H1 (cell line): ENCODE data around the gene ESRRB. TPM values are rescaled to one million over a fixed set of nuclear protein-coding genes. Genes with fewer than 3 reads are reported as not detected.

Experiments
- CTCF ChIA-PET: fragments of 300-600 bp; sonication (Branson Sonifier 250); formaldehyde crosslinking; loops from one replicate; lab custom pipeline; 2021; ENCODE audit not compliant: partially characterized antibody; lab: Charles Lee
- POLR2A ChIA-PET: fragments of 300-600 bp; sonication (Branson Sonifier 250); formaldehyde crosslinking; loops from one replicate; lab custom pipeline; 2021; ENCODE audit warnings: inconsistent platforms; ENCODE audit not compliant: partially characterized antibody; lab: Charles Lee
- DNase-seq, 2 experiments: peaks; one replicate each; pipeline versions ENCODE4 v3.0.0 to v3.0.0-alpha.2; 2010 to 2022; ENCODE audit warnings: low spot score in 2 of 2, low read depth in 1 of 2, mixed read lengths in 1 of 2
- FAIRE-seq: peaks from 2 replicates; lab custom pipeline; 2011; peaks lifted over from hg19 to GRCh38; lab: Jason Lieb, UNC
- H2AFZ ChIP-seq: 2 replicates; pipeline ENCODE4 v1.8.1; 2012; ENCODE audit warnings: low read length, inconsistent platforms
- H2AK5ac ChIP-seq: 2 replicates; pipeline ENCODE4 v1.6.1; 2013; ENCODE audit warnings: low read depth, low read length
- H2BK120ac ChIP-seq: replicated peaks from 2 replicates; pipeline ENCODE3; 2013; ENCODE audit warnings: low read depth, low read length, inconsistent platforms
- H2BK12ac ChIP-seq: 2 replicates; pipeline ENCODE4 v1.6.1; 2013; ENCODE audit warnings: low read depth, low read length
- H2BK15ac ChIP-seq: 2 replicates; pipeline ENCODE4 v1.6.1; 2013; ENCODE audit warnings: low read length
- H2BK20ac ChIP-seq: 2 replicates; pipeline ENCODE4 v1.6.1; 2013; ENCODE audit warnings: low read length
- H2BK5ac ChIP-seq: 2 replicates; pipeline ENCODE4 v1.6.1; 2013; ENCODE audit warnings: low read depth, low read length
- H3K14ac ChIP-seq: 2 replicates; pipeline ENCODE4 v1.6.1; 2013; ENCODE audit warnings: inconsistent platforms; ENCODE audit not compliant: insufficient read length
- H3K18ac ChIP-seq: 2 replicates; pipeline ENCODE4 v1.6.1; 2013; ENCODE audit warnings: low read length; ENCODE audit errors: extremely low read depth
- H3K23ac ChIP-seq: 2 replicates; pipeline ENCODE4 v1.6.1; 2013; ENCODE audit warnings: inconsistent platforms; ENCODE audit not compliant: insufficient read length
- H3K23me2 ChIP-seq: 2 replicates; pipeline ENCODE4 v1.6.1; 2013; ENCODE audit warnings: low read depth, low read length
- H3K27ac ChIP-seq: 2 replicates; pipeline ENCODE4 v1.6.1; 2011; ENCODE audit warnings: low read depth, low read length, inconsistent platforms
- H3K27me3 ChIP-seq, 4 experiments: replicated peaks in 1 of 4; 1 replicate in 1 of 4; 2 replicates in 3 of 4; pipeline versions ENCODE4 v1.6.1 to v1.8.1; 2011 to 2013; ENCODE audit warnings: low read length in 3 of 4, mild to moderate bottlenecking in 3 of 4, inconsistent platforms in 2 of 4, mixed read lengths in 2 of 4, moderate library complexity in 1 of 4; ENCODE audit not compliant: control insufficient read depth in 3 of 4, insufficient read depth in 3 of 4; ENCODE audit errors: extremely low read depth in 1 of 4
- H3K36me3 ChIP-seq, 4 experiments: 2 replicates each; pipeline versions ENCODE4 v1.6.1 to v1.8.1; 2011 to 2013; ENCODE audit warnings: mild to moderate bottlenecking in 4 of 4, low read length in 3 of 4, moderate library complexity in 2 of 4, control low read depth in 1 of 4, inconsistent platforms in 1 of 4; ENCODE audit not compliant: insufficient read depth in 4 of 4, control insufficient read depth in 2 of 4
- H3K4ac ChIP-seq: replicated peaks from 2 replicates; pipeline ENCODE3; 2013; ENCODE audit warnings: low read length, low read depth, mixed read lengths, inconsistent platforms; ENCODE audit not compliant: insufficient read length
- H3K4me1 ChIP-seq, 4 experiments: replicated peaks in 1 of 4; 1 replicate in 1 of 4; 2 replicates in 3 of 4; pipeline versions ENCODE4 v1.6.1 to v1.8.1; 2011 to 2013; ENCODE audit warnings: low read length in 3 of 4, inconsistent platforms in 2 of 4, mixed read lengths in 1 of 4; ENCODE audit not compliant: insufficient read depth in 4 of 4, control insufficient read depth in 3 of 4
- H3K4me2 ChIP-seq, 2 experiments: 2 replicates each; pipeline versions ENCODE4 v1.6.1 to v1.8.1; 2011 to 2013; ENCODE audit warnings: low read depth in 2 of 2, low read length in 2 of 2, control low read depth in 1 of 2, inconsistent platforms in 1 of 2, mild to moderate bottlenecking in 1 of 2; ENCODE audit not compliant: insufficient read depth in 1 of 2
- H3K4me3 ChIP-seq, 4 experiments: fragments of 200-600, 300-600 bp in 1 of 4; sonication (generic), shearing (Covaris generic), sonication (Bioruptor Twin) in 1 of 4; 2 replicates each; pipeline versions ENCODE4 v1.5.1 to v1.8.1; 2011 to 2016; ENCODE audit warnings: low read length in 4 of 4, low read depth in 3 of 4, control low read depth in 2 of 4, inconsistent platforms in 2 of 4, mild to moderate bottlenecking in 2 of 4, mixed read lengths in 1 of 4, moderate library complexity in 1 of 4; ENCODE audit not compliant: insufficient read depth in 2 of 4; ENCODE audit errors: extremely low read depth in 1 of 4
- H3K56ac ChIP-seq: replicated peaks from 2 replicates; pipeline ENCODE3; 2013; ENCODE audit warnings: low read depth, mild to moderate bottlenecking, mixed read lengths, low read length, inconsistent platforms; ENCODE audit not compliant: insufficient read length
- H3K79me1 ChIP-seq: 2 replicates; pipeline ENCODE4 v1.6.1; 2013; ENCODE audit warnings: low read depth, low read length, control low read depth
- H3K79me2 ChIP-seq, 2 experiments: 2 replicates each; pipeline versions ENCODE4 v1.6.1 to v1.8.1; 2012 to 2013; ENCODE audit warnings: low read length in 2 of 2, mild to moderate bottlenecking in 2 of 2, inconsistent platforms in 1 of 2; ENCODE audit not compliant: insufficient read depth in 2 of 2, control insufficient read depth in 1 of 2
- H3K9ac ChIP-seq, 4 experiments: replicated peaks in 1 of 4; 1 replicate in 1 of 4; 2 replicates in 3 of 4; pipeline versions ENCODE4 v1.6.1 to v1.8.1; 2011 to 2013; ENCODE audit warnings: low read depth in 3 of 4, low read length in 3 of 4, control low read depth in 2 of 4, mild to moderate bottlenecking in 2 of 4, moderate library complexity in 2 of 4, inconsistent platforms in 1 of 4; ENCODE audit errors: extremely low read depth in 1 of 4
- H3K9me3 ChIP-seq, 2 experiments: 2 replicates each; pipeline versions ENCODE4 v1.6.1 to v1.8.1; 2012 to 2013; ENCODE audit warnings: mild to moderate bottlenecking in 2 of 2, moderate library complexity in 2 of 2, control low read depth in 1 of 2, inconsistent platforms in 1 of 2, low read depth in 1 of 2, low read length in 1 of 2, mixed read lengths in 1 of 2; ENCODE audit not compliant: insufficient read depth in 2 of 2
- H4K20me1 ChIP-seq, 2 experiments: replicated peaks in 1 of 2; 2 replicates each; pipeline versions ENCODE3 to v1.8.1; 2011 to 2013; ENCODE audit warnings: inconsistent platforms in 2 of 2, low read length in 2 of 2, mild to moderate bottlenecking in 1 of 2; ENCODE audit not compliant: insufficient read depth in 2 of 2, control insufficient read depth in 1 of 2
- H4K5ac ChIP-seq: 2 replicates; pipeline ENCODE4 v1.6.1; 2013; ENCODE audit warnings: low read length, low read depth, mixed read lengths, inconsistent platforms; ENCODE audit not compliant: insufficient read length
- H4K8ac ChIP-seq: 2 replicates; pipeline ENCODE4 v1.8.0; 2013; ENCODE audit warnings: mild to moderate bottlenecking, moderate library complexity, low read length, inconsistent platforms; ENCODE audit not compliant: insufficient read depth; ENCODE audit errors: extremely low read depth
- H4K91ac ChIP-seq: replicated peaks from 2 replicates; pipeline ENCODE3; 2013; ENCODE audit warnings: low read length, mixed read lengths, inconsistent platforms; ENCODE audit not compliant: insufficient read length
- BACH1 ChIP-seq: IDR thresholded peaks from 2 replicates; pipeline ENCODE4 v1.6.1; 2012; ENCODE audit warnings: low read length, improper control_type of control experiment
- CBX8 ChIP-seq: fragments of 300-800, 300-1000 bp; sonication (generic); IDR thresholded peaks from 2 replicates; pipeline ENCODE4 v1.7.1; 2016; ENCODE audit warnings: low read depth, low read length, borderline replicate concordance
- HDAC6 ChIP-seq: IDR thresholded peaks from one replicate; pipeline ENCODE4 v1.7.1; 2012; ENCODE audit warnings: low read depth, mild to moderate bottlenecking, inconsistent platforms, low read length, moderate library complexity
- POLR2A ChIP-seq, 2 experiments: IDR thresholded peaks; 1 replicate in 1 of 2; 2 replicates in 1 of 2; pipeline ENCODE4 v1.6.1; 2011; ENCODE audit warnings: low read depth in 2 of 2, low read length in 2 of 2, mild to moderate bottlenecking in 2 of 2; ENCODE audit errors: control extremely low read depth in 1 of 2
- POLR2AphosphoS5 ChIP-seq: IDR thresholded peaks from 2 replicates; pipeline ENCODE4 v1.6.1; 2011; ENCODE audit warnings: low read depth, low read length
- SIN3A ChIP-seq, 2 experiments: IDR thresholded peaks in 1 of 2; conservative IDR thresholded peaks in 1 of 2; 2 replicates each; pipeline ENCODE4 v1.6.1; 2011 to 2012; ENCODE audit warnings: low read length in 2 of 2, improper control_type of control experiment in 1 of 2, low read depth in 1 of 2, mild to moderate bottlenecking in 1 of 2
- SP2 ChIP-seq: IDR thresholded peaks from 2 replicates; pipeline ENCODE4 v1.6.1; 2012; ENCODE audit warnings: mild to moderate bottlenecking, low read length, inconsistent platforms
- TCF12 ChIP-seq: IDR thresholded peaks from 2 replicates; pipeline ENCODE4 v1.6.1; 2011; ENCODE audit warnings: low read depth, mild to moderate bottlenecking, low read length
- WGBS, 2 experiments: shearing (Covaris generic) in 1 of 2; methylation state at CpG; one replicate each; pipeline versions ENCODE4 v1.1.6 to v1.1.7; 2013 to 2015; ENCODE audit warnings: low lambda C conversion rate in 2 of 2, mixed read lengths in 2 of 2, inconsistent platforms in 1 of 2, low coverage in 1 of 2, missing lambda C conversion rate in 1 of 2; ENCODE audit not compliant: insufficient replicate concordance in 2 of 2, insufficient coverage in 1 of 2, insufficient read length in 1 of 2; ENCODE audit errors: extremely low coverage in 1 of 2, missing lambda C conversion rate in 1 of 2; 5-methylcytosine and 5-hydroxymethylcytosine counted together
- polyA plus RNA-seq, 7 experiments: library from polyadenylated mRNA; depleted of rRNA in 3 of 7; stranded (reverse) in 5 of 7; unstranded in 2 of 7; fragments of >200 nt in 5 of 7; fragments of 200-250 nt in 2 of 7; gene quantifications; 1 replicate in 5 of 7; 2 replicates in 1 of 7; 4 replicates in 1 of 7; pipeline versions ENCODE4 v1.2.1 to v1.2.3, GENCODE V29; 2011 to 2013; ENCODE audit warnings: missing spikeins in 2 of 7, mixed read lengths in 2 of 7
- total RNA-seq: library from RNA; stranded (reverse); fragmentation: NEBNext Ultra II Directional; extraction: Animal tissue kit (Norgen Biotek cat#: 25700); gene quantifications from 2 replicates; pipeline ENCODE4 v1.2.1, GENCODE V29; 2021

The ESRRB gene
- total and polyA plus RNA-seq, 2 of the 8 experiments (the other 6 are each of a cell fraction or from before 2014, with no cell fraction given): 0.29 to 0.45 TPM

- Histone ChIP-seq H3K23me2 (peaks cover 5% of the 10 kb centered on the region; the same call in 1 of the 2 replicates), H2AK5ac (no peak overlapping the region), H4K5ac (no peak overlapping the region), H3K79me2 (no peaks in the 10 kb centered on the region), H2BK5ac (no peak overlapping the region), H3K27me3 (no peaks in the 10 kb centered on the region), H2BK12ac (peak overlapping the region; percentile 87; the same call in 1 of the 2 replicates)
- CTCF ChIA-PET: interaction anchor here (0.8 to 1.8 kb wide), 8 partner anchors 8 to 135 kb away, joined by 3 to 5 read pairs (median 3); no protein-coding TSS in a partner anchor
- WGBS, 2 experiments: 80% methylated on average over 10 of the region's 23 CpGs; no CpG with 5 or more reads in 1 of the 2 experiments
- DNase-seq: no peak
- TF ChIP-seq BACH1 (no peak), HDAC6 (no peak), SIN3A (conservative IDR thresholded peaks at IDR 0.05 in 1 of 2, IDR thresholded peaks at IDR 0.05 in 1 of 2; ENCODE audit: low read depth in 1 of 2, low read length in 2 of 2) (no peak), CBX8 (no peak), POLR2A (IDR thresholded peaks at IDR 0.05; ENCODE audit: control extremely low read depth in 1 of 2, low read depth in 2 of 2, low read length in 2 of 2) (no peak), POLR2AphosphoS5 (no peak), TCF12 (no peak), SP2 (no peak)
- TF ChIP-seq, all 59 proteins: peak for 0
- Histone ChIP-seq H2BK20ac (peak overlapping the region; percentile 93), H3K23ac (no peak overlapping the region), H2AFZ (no peak overlapping the region), H3K56ac (no peak overlapping the region), H3K14ac (no peak overlapping the region), H3K27ac (no peak overlapping the region), H4K8ac (no peak overlapping the region; the same call in 1 of the 2 replicates), H4K91ac (peak overlapping the region; percentile 25), H3K9ac (no peak overlapping the region), H4K20me1 (no peaks in the 10 kb centered on the region), H3K79me1 (no peaks in the 10 kb centered on the region), H3K9me3 (no peaks in the 10 kb centered on the region), H3K4ac (peak overlapping the region; percentile 55), H3K18ac (peak overlapping the region; percentile 5), H3K4me3 (peak overlapping the region in 1 of 4 experiments; percentile 45; a peak in 3 of 8 replicates), H2BK15ac (peak overlapping the region; percentile 24; the same call in 1 of the 2 replicates), H3K36me3 (no peaks in the 10 kb centered on the region), H3K4me1 (peaks cover 0 to 18% (median 8%) of the 10 kb centered on the region in 4 experiments; a peak in 6 of 7 replicates), H3K4me2 (peak overlapping the region; percentile 48 to 95; a peak in 3 of 4 replicates), H2BK120ac (no peak overlapping the region)
- no peak for FAIRE-seq
- POLR2A ChIA-PET: interaction anchor here (1.7 kb wide), 1 partner anchor 8 kb away, joined by 3 read pairs; no protein-coding TSS in a partner anchor
Measured at GRCh38 chr14:76413106-76413961, 37.4 kb downstream of the ESRRB start.
